ENCODE measurements around the gene KCTD19.

KCTD19 gene

DNA sequence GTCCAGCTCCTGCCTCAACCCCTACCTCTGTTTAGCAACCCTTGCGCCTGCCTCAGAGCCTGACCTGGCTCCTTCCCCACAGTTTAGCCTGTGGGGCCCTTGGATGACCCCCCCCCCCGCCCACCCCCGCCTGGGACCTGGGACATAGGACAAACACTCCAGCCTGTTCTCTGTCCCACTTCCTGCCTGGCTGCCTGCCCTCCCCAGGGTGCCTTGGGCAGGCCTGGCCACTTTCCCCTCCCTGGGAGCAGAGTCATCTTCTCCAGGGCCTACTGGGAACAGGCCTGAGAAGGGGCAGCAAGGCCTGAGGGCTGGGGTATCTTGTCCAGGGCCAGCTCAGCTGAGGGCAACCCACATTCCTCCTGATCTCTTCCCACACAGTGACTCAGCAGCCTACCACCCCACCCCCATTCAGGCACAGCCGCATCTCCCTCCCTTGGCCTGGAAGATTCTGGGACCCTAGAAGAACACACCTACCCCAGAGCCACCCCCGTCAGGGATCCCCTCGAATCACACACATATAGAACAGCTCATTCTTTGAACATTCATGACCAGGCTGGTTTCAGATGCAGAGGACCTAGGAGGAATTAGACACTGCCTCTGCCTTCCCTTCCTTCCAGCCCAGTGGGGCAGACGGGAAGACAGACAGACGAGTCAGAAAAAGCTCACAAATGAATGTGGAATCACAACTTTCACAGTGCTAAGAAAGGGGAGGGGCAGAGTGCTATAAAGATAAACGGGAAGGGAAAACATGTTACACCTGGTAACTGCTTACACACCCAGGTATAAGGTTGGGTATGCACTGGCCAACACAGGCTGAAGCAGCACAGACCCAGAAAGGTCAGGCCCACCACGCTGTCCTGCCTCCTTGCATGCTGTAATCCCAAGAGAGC is 85.3 kb downstream of the KCTD19 start:
- DNase-seq, result no peak

DNA sequence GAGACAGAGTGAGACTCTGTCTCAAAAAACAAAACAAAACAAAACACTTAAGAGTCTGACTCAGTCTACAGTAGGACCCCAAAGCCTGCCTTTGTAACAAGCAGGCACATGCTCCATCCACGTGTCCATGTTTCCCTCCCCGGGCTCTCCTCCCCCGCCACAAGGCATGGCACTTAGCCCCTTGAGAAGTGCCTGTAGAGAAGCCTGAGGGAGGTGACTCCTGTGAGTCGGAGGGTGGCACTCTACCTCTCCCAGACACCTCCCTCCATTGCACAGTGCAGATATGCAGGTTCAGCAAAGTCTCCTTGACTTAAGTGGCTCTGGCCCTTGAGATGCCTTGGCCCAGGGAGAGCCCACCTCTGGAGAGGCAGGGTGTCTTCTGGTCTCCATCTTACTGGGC is 86.0 kb downstream of the KCTD19 start:
- DNase-seq, result no peak

Measured in NCI-H2081 treated with DMSO at 0.1 percent for 48 hours (cell line).